CD14-positive monocyte (primary cell): ENCODE results near the gene B3GALT4. TPM values are rescaled to one million over a fixed set of nuclear protein-coding genes. Genes with fewer than 3 reads are reported as not detected.

ENCODE experiments used
- DNase-seq, 3 donors: peaks; one replicate each; pipeline ENCODE4 v3.0.0-alpha.2; 2011 to 2022
- H2AFZ ChIP-seq: 2 replicates; pipeline ENCODE4 v1.6.0; 2012; ENCODE audit warnings: mild to moderate bottlenecking, low read depth, low read length, inconsistent platforms; ENCODE audit not compliant: insufficient read depth, poor library complexity, severe bottlenecking
- H3K27ac ChIP-seq, 2 donors: 1 replicate in 1 of 2; 2 replicates in 1 of 2; pipeline ENCODE4 v1.5.1; 2012 to 2013; ENCODE audit warnings: low read length in 2 of 2, control low read depth in 1 of 2, inconsistent platforms in 1 of 2, low read depth in 1 of 2, mild to moderate bottlenecking in 1 of 2
- H3K27me3 ChIP-seq, 2 donors: one replicate each; pipeline versions ENCODE4 v1.6.0 to v1.6.1; 2011 to 2013; ENCODE audit warnings: low read length in 2 of 2; ENCODE audit not compliant: control insufficient read depth in 2 of 2, insufficient read depth in 2 of 2
- H3K36me3 ChIP-seq, 2 donors: replicated peaks in 1 of 2; 1 replicate in 1 of 2; 2 replicates in 1 of 2; pipeline versions ENCODE4 v1.5.1 to v1.6.1; 2012 to 2013; ENCODE audit warnings: low read length in 2 of 2, control low read depth in 1 of 2, inconsistent platforms in 1 of 2, mild to moderate bottlenecking in 1 of 2; ENCODE audit not compliant: insufficient read depth in 2 of 2, control insufficient read depth in 1 of 2
- H3K4me1 ChIP-seq, 2 donors: 1 replicate in 1 of 2; 2 replicates in 1 of 2; pipeline versions ENCODE4 v1.5.1 to v1.6.1; 2012 to 2013; ENCODE audit warnings: low read length in 2 of 2, control low read depth in 1 of 2, inconsistent platforms in 1 of 2, mild to moderate bottlenecking in 1 of 2, moderate library complexity in 1 of 2; ENCODE audit not compliant: insufficient read depth in 2 of 2, control insufficient read depth in 1 of 2
- H3K4me2 ChIP-seq: replicated peaks from 2 replicates; pipeline ENCODE3; 2012; ENCODE audit warnings: low read length, moderate library complexity, mild to moderate bottlenecking; ENCODE audit not compliant: poor library complexity, severe bottlenecking; ENCODE audit errors: extremely low read depth
- H3K4me3 ChIP-seq, 3 experiments: fragments of 200-600 bp in 1 of 3; sonication (generic) in 1 of 3; replicated peaks in 1 of 3; 1 replicate in 2 of 3; 2 replicates in 1 of 3; pipeline ENCODE4 v1.5.1; 2011 to 2013; ENCODE audit warnings: low read length in 3 of 3, mild to moderate bottlenecking in 3 of 3, control low read depth in 2 of 3, low read depth in 2 of 3, inconsistent platforms in 1 of 3, moderate library complexity in 1 of 3
- H3K79me2 ChIP-seq: 2 replicates; pipeline ENCODE4 v1.6.0; 2012; ENCODE audit warnings: mild to moderate bottlenecking, control low read depth, inconsistent platforms, low read length, moderate library complexity; ENCODE audit not compliant: insufficient read depth
- H3K9ac ChIP-seq: 2 replicates; pipeline ENCODE4 v1.6.0; 2017; ENCODE audit warnings: low read length, mild to moderate bottlenecking; ENCODE audit not compliant: insufficient read depth, poor library complexity, severe bottlenecking
- H3K9me3 ChIP-seq, 2 donors: replicated peaks in 1 of 2; 1 replicate in 1 of 2; 2 replicates in 1 of 2; pipeline versions ENCODE4 v1.5.1 to v1.6.1; 2012 to 2013; ENCODE audit warnings: low read length in 2 of 2, control low read depth in 1 of 2; ENCODE audit not compliant: control insufficient read depth in 1 of 2, insufficient read depth in 1 of 2
- H4K20me1 ChIP-seq: 2 replicates; pipeline ENCODE4 v1.6.0; 2012; ENCODE audit warnings: mild to moderate bottlenecking, low read length, control low read depth, moderate library complexity; ENCODE audit not compliant: insufficient read depth
- H3K27ac Mint-ChIP-seq, 7 donors: one replicate each; pipeline ENCODE4 v1.8.0; 2020; ENCODE audit warnings: mild to moderate bottlenecking in 7 of 7, mixed read lengths in 7 of 7, moderate library complexity in 6 of 7, inconsistent platforms in 2 of 7
- H3K27me3 Mint-ChIP-seq, 3 donors: one replicate each; pipeline ENCODE4 v1.8.0; 2021 to 2022; ENCODE audit warnings: low read depth in 3 of 3, mild to moderate bottlenecking in 3 of 3, mixed read lengths in 3 of 3, moderate library complexity in 3 of 3, inconsistent platforms in 1 of 3
- H3K36me3 Mint-ChIP-seq, 2 donors: one replicate each; pipeline ENCODE4 v1.8.0; 2020; ENCODE audit warnings: mixed read lengths in 2 of 2, inconsistent platforms in 1 of 2, mild to moderate bottlenecking in 1 of 2
- H3K4me1 Mint-ChIP-seq: one replicate; pipeline ENCODE4 v1.8.0; 2020; ENCODE audit warnings: mild to moderate bottlenecking, mixed read lengths
- H3K4me3 Mint-ChIP-seq, 2 donors: one replicate each; pipeline ENCODE4 v1.8.0; 2020; ENCODE audit warnings: mild to moderate bottlenecking in 2 of 2, mixed read lengths in 2 of 2, moderate library complexity in 1 of 2
- H3K9me3 Mint-ChIP-seq, 7 donors: one replicate each; pipeline ENCODE4 v1.8.0; 2020 to 2022; ENCODE audit warnings: mixed read lengths in 7 of 7, mild to moderate bottlenecking in 6 of 7, moderate library complexity in 6 of 7, inconsistent platforms in 2 of 7
- CTCF ChIP-seq: fragments of 200-600 bp; IDR thresholded peaks from one replicate; pipeline ENCODE4 v1.8.0; 2022; ENCODE audit warnings: antibody characterized with exemption, mild to moderate bottlenecking
- WGBS: methylation state at CpG from one replicate; pipeline ENCODE4 v1.1.5; 2013; ENCODE audit warnings: missing lambda C conversion rate; ENCODE audit not compliant: insufficient coverage; 5-methylcytosine and 5-hydroxymethylcytosine counted together
- intact Hi-C, 2 donors: fragments of 100-400 bp; cut with micrococcal nuclease; formaldehyde crosslinking; loops; one replicate each; pipeline versions ENCODE4 v1.15.0 to v1.15.1; 2023
- polyA plus RNA-seq, 3 donors: library from polyadenylated mRNA; depleted of rRNA in 1 of 3; unstranded in 2 of 3; stranded (reverse) in 1 of 3; fragments of 300-500 nt in 2 of 3; fragments of >200 nt in 1 of 3; fragmentation: Illumina TruSeq in 2 of 3; gene quantifications; 1 replicate in 2 of 3; 2 replicates in 1 of 3; pipeline ENCODE4 v1.2.3, GENCODE V29; 2012 to 2021

The B3GALT4 gene
- polyA plus RNA-seq, 3 donors = 6.5 to 32.2 (median 28.5) TPM

DNA sequence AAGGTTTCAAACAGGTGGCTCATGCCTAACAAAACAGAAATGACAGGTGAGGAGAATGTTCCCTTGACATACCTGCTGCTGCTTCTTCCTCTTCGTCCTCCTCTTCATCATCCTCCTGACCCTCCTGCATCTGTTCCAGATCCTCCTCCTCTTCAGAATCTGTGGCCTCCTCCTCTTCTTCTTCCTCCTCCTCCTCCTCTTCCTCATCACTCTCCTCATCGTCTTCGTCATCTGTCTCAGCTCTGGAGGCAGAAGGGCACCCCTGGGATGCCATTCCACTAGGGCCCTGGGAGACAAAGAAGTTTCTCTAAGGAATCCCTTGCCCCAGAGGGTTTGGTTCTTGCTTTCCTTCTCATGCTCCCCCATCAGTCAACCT is 43.0 kb downstream of the B3GALT4 start:
- no peak overlapping the region for H3K4me2 ChIP-seq
- H3K4me3 Mint-ChIP-seq = no peak overlapping the region
- no peak overlapping the region for H3K27ac ChIP-seq
- H3K9me3 Mint-ChIP-seq = peaks cover 0 to 3% (median 1%) of the 10 kb centered on the region in 7 donors
- no peak overlapping the region for H2AFZ ChIP-seq
- H3K4me1 ChIP-seq = peaks cover 66 to 82% of the 10 kb centered on the region in 2 donors
- peak overlapping the region in 4 of 7 donors; percentile 13 to 64 (median 46) for H3K27ac Mint-ChIP-seq
- no peaks in the 10 kb centered on the region for H3K9me3 ChIP-seq
- peaks cover 66% of the 10 kb centered on the region for H3K79me2 ChIP-seq
- no peak for DNase-seq
- peaks cover 31 to 43% of the 10 kb centered on the region in 2 donors for H3K36me3 Mint-ChIP-seq
- no peaks in the 10 kb centered on the region for H3K27me3 ChIP-seq
- H3K4me3 ChIP-seq = no peak overlapping the region
- no peak overlapping the region for H3K9ac ChIP-seq
- H3K4me1 Mint-ChIP-seq = peaks cover 78% of the 10 kb centered on the region
- peaks cover 28 to 38% of the 10 kb centered on the region in 2 donors for H3K36me3 ChIP-seq
- TF ChIP-seq CTCF = no peak
- intact Hi-C loops = loop anchor here in 1 of 2 donors (10.0 kb wide), 1 partner anchor 95 kb away; the partner anchor contains the start of genes CUTA and PHF1
- peaks cover 0 to 2% (median 0%) of the 10 kb centered on the region in 3 donors for H3K27me3 Mint-ChIP-seq
- 100% methylated on average over 2 of the region's 3 CpGs for WGBS
- H4K20me1 ChIP-seq = peaks cover 45% of the 10 kb centered on the region

GRCh38 chr6:33320315-33321181 is 43.6 kb downstream of the B3GALT4 start:
- Histone ChIP-seq H3K36me3 (peaks cover 28 to 38% of the 10 kb centered on the region in 2 donors), H4K20me1 (peaks cover 42% of the 10 kb centered on the region), H3K27ac (peak overlapping the region in 1 of 2 donors; percentile 40), H3K9me3 (no peaks in the 10 kb centered on the region), H3K4me2 (no peak overlapping the region), H3K4me3 (no peak overlapping the region), H3K27me3 (no peaks in the 10 kb centered on the region), H3K9ac (no peak overlapping the region), H2AFZ (no peak overlapping the region), H3K79me2 (peaks cover 62% of the 10 kb centered on the region), H3K4me1 (peaks cover 60 to 76% of the 10 kb centered on the region in 2 donors)
- Mint-ChIP-seq H3K4me1 (peaks cover 72% of the 10 kb centered on the region), H3K4me3 (no peak overlapping the region), H3K9me3 (peaks cover 0 to 3% (median 1%) of the 10 kb centered on the region in 7 donors), H3K27ac (peak overlapping the region in 3 of 7 donors; percentile 13 to 50 (median 43)), H3K36me3 (peaks cover 31 to 43% of the 10 kb centered on the region in 2 donors), H3K27me3 (peaks cover 0 to 2% (median 0%) of the 10 kb centered on the region in 3 donors)
- 95% methylated on average over 20 of the region's 32 CpGs for WGBS
- intact Hi-C loops = no loop called here
- TF ChIP-seq CTCF = no peak
- peak in 1 of 3 donors; percentile 22 for DNase-seq
